Glutamatergic neuron (in vitro differentiated cells): ENCODE results near the gene RIPOR3. TPM values are rescaled to one million over a fixed set of nuclear protein-coding genes. Genes with fewer than 3 reads are reported as not detected.
"Not testable (repeated sequence)": the region's sequence is repeated elsewhere in the genome, so short reads cannot be mapped to it uniquely, and the experiment has no call there.

ENCODE experiments used
- DNase-seq: peaks from one replicate; pipeline ENCODE4 v3.0.0; 2022
- H3K27ac Mint-ChIP-seq: one replicate; pipeline ENCODE4 v1.8.0; 2020; ENCODE audit warnings: mild to moderate bottlenecking, mixed read lengths, inconsistent platforms; ENCODE audit not compliant: unreplicated experiment
- H3K27me3 Mint-ChIP-seq: one replicate; pipeline ENCODE4 v1.8.0; 2020; ENCODE audit warnings: mild to moderate bottlenecking, moderate library complexity, mixed read lengths, inconsistent platforms; ENCODE audit not compliant: unreplicated experiment
- H3K36me3 Mint-ChIP-seq: one replicate; pipeline ENCODE4 v1.8.0; 2020; ENCODE audit warnings: mild to moderate bottlenecking, mixed read lengths, inconsistent platforms; ENCODE audit not compliant: unreplicated experiment
- H3K4me1 Mint-ChIP-seq: one replicate; pipeline ENCODE4 v1.8.0; 2020; ENCODE audit warnings: mild to moderate bottlenecking, low read depth, mixed read lengths, inconsistent platforms; ENCODE audit not compliant: unreplicated experiment
- H3K4me3 Mint-ChIP-seq: one replicate; pipeline ENCODE4 v1.8.0; 2020; ENCODE audit warnings: mild to moderate bottlenecking, mixed read lengths, inconsistent platforms; ENCODE audit not compliant: unreplicated experiment
- H3K9me3 Mint-ChIP-seq: one replicate; pipeline ENCODE4 v1.8.0; 2020; ENCODE audit warnings: mild to moderate bottlenecking, moderate library complexity, mixed read lengths, inconsistent platforms; ENCODE audit not compliant: unreplicated experiment
- total RNA-seq: library from RNA; stranded (reverse); fragmentation: NEBNext Ultra II Directional; extraction: Animal tissue kit (Norgen Biotek cat#: 25700); gene quantifications from one replicate; pipeline ENCODE4 v1.2.1, GENCODE V29; 2021; ENCODE audit not compliant: unreplicated experiment
- TF ChIP-seq, protein P1 (sequence below): fragments of 200-600 bp; sonication (generic); IDR thresholded peaks from one replicate; pipeline ENCODE4 v1.5.0; 2021; ENCODE audit not compliant: partially characterized antibody, unreplicated experiment

RIPOR3 gene
- total RNA-seq, 1 donor from 2014 or later: not detected

DNA sequence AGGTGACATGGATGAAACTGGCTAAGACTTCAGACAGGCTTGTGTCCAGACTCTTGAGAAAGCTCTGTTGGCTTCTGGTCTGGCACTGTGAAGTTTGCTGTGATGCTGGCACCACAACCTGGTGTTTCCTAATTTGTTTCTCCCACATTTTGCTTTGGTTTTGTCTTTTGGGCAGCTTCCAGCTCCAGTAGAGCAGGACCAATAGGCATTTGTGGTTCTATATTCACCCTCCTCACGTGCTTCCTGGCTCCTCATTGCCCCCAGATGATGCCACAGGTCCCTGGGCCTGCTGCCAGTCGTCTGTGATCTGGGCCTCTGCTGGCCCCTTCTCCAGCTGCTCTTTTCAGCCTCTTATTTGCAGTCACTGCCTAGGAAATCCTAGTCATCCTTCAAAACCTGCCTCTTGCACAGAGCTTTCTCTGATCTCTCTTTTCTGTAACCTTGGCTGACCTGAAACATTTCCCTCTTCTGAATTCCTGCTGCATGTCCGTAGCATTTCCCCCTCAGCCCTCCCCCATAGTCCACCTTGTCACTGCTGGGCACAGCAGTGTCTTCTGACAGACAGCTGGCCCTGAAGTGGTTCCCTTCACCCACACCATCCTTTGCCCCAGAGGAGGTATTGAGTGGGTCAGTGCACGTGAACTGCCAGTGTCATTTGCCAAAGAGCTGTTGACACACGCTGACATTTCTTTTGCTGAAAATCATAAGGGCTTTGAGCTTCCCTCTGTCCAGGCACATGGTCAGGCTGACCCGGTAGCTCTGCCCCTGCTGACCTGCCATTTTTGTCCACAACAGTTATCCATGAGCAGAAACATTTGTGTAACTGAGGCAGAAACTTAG, 118.2 kb downstream of the RIPOR3 start:
- Mint-ChIP-seq H3K4me1 (peaks cover 14% of the 10 kb centered on the region), H3K27ac (no peak overlapping the region), H3K9me3 (no peaks in the 10 kb centered on the region), H3K27me3 (peaks cover 6% of the 10 kb centered on the region), H3K36me3 (no peaks in the 10 kb centered on the region), H3K4me3 (no peak overlapping the region)
- no peak for DNase-seq
- TF ChIP-seq, protein P1, sequence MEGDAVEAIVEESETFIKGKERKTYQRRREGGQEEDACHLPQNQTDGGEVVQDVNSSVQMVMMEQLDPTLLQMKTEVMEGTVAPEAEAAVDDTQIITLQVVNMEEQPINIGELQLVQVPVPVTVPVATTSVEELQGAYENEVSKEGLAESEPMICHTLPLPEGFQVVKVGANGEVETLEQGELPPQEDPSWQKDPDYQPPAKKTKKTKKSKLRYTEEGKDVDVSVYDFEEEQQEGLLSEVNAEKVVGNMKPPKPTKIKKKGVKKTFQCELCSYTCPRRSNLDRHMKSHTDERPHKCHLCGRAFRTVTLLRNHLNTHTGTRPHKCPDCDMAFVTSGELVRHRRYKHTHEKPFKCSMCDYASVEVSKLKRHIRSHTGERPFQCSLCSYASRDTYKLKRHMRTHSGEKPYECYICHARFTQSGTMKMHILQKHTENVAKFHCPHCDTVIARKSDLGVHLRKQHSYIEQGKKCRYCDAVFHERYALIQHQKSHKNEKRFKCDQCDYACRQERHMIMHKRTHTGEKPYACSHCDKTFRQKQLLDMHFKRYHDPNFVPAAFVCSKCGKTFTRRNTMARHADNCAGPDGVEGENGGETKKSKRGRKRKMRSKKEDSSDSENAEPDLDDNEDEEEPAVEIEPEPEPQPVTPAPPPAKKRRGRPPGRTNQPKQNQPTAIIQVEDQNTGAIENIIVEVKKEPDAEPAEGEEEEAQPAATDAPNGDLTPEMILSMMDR: no peak

GRCh38 chr20:50571466-50571865, 119.9 kb downstream of the RIPOR3 start:
- H3K27me3 Mint-ChIP-seq: peaks cover 6% of the 10 kb centered on the region
- peaks cover 16% of the 10 kb centered on the region for H3K4me1 Mint-ChIP-seq
- H3K9me3 Mint-ChIP-seq: no peaks in the 10 kb centered on the region
- no peak overlapping the region for H3K27ac Mint-ChIP-seq
- no peak overlapping the region for H3K4me3 Mint-ChIP-seq
- TF ChIP-seq, protein P1: no peak
- no peaks in the 10 kb centered on the region for H3K36me3 Mint-ChIP-seq
- DNase-seq: no peak

GRCh38 chr20:50569864-50570836, 121.2 kb downstream of the RIPOR3 start:
- Mint-ChIP-seq H3K4me3 (no peak overlapping the region), H3K9me3 (no peaks in the 10 kb centered on the region), H3K4me1 (peaks cover 16% of the 10 kb centered on the region), H3K27me3 (peaks cover 6% of the 10 kb centered on the region), H3K27ac (no peak overlapping the region), H3K36me3 (no peaks in the 10 kb centered on the region)
- DNase-seq: no peak
- TF ChIP-seq, protein P1: no peak

DNA sequence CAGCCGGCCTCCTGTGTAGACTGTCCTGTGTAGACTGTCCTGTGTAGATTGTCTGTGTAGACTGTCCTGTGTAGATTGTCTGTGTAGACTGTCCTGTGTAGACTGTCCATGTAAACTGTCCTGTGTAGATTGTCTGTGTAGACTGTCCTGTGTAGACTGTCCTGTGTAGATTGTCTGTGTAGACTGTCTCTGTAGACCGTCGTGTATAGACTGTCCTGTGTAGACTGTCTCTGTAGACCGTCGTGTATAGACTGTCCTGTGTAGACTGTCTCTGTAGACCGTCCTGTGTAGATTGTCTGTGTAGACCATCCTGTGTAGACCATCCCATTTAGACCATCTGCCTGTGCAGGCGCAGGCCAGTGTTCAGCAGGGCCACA, 121.9 kb downstream of the RIPOR3 start:
- not testable (repeated sequence) for DNase-seq, H3K27ac Mint-ChIP-seq, H3K36me3 Mint-ChIP-seq, H3K4me3 Mint-ChIP-seq, H3K27me3 Mint-ChIP-seq, H3K9me3 Mint-ChIP-seq
- H3K4me1 Mint-ChIP-seq: peaks cover 16% of the 10 kb centered on the region

- Mint-ChIP-seq H3K4me3 (no peak overlapping the region), H3K4me1 (peaks cover 15% of the 10 kb centered on the region), H3K9me3 (no peaks in the 10 kb centered on the region), H3K27me3 (no peaks in the 10 kb centered on the region), H3K27ac (no peak overlapping the region), H3K36me3 (no peaks in the 10 kb centered on the region)
- TF ChIP-seq, protein P1: no peak
- DNase-seq: no peak
Observed at GRCh38 chr20:50568549-50568942, 122.8 kb downstream of the RIPOR3 start.
